Retinal pigment epithelial cell (primary cell): Measurements from ENCODE around the gene ITPKB.
A peak's percentile ranks its signal among the peaks of the same experiment; 100 is the strongest.

Experiments used
- DNase-seq: peaks from one replicate; pipeline ENCODE4 v3.0.0-alpha.2; 2010; ENCODE audit warnings: low read depth
- H3K4me3 ChIP-seq: 2 replicates; pipeline ENCODE4 v1.5.1; 2011; ENCODE audit warnings: mild to moderate bottlenecking, low read length, control low read depth, moderate library complexity
- TF ChIP-seq, protein P1 (sequence below): conservative IDR thresholded peaks from 2 replicates; pipeline ENCODE4 v1.5.1; 2011; ENCODE audit warnings: low read depth, low read length, control low read depth, inconsistent platforms

Gene ITPKB

DNA sequence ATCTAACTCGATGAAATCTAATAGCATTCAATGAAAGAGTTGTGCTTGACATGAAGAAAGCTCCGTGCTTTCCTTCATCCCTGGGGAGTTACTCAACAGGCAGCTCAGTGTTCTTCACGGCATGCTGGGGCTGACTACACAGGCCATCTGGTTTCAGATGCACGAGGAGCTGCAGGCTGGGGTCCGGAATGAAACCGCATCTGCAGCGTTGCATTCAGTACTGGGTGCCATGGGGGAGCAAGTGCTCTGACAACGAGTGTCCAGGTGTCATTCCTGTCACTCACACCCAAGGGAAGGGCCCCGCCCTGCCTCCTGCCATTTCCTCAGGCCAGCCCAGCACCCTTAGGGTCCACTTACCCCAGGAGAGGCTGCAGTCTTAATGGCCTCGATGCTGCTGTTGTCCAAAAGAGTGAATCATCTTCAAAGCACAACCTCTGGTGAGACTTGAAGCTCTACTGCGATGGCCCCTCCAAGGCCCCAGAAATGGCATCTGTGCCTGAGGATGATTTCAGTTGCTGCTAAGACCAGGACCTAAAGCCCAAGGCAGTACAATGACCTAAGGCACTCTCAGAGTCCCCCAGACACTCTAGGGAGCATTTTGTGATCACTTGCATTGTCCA is 129.1 kb downstream of the ITPKB start:
- H3K4me3 ChIP-seq = no peak overlapping the region
- no peak for DNase-seq
- TF ChIP-seq, protein P1, sequence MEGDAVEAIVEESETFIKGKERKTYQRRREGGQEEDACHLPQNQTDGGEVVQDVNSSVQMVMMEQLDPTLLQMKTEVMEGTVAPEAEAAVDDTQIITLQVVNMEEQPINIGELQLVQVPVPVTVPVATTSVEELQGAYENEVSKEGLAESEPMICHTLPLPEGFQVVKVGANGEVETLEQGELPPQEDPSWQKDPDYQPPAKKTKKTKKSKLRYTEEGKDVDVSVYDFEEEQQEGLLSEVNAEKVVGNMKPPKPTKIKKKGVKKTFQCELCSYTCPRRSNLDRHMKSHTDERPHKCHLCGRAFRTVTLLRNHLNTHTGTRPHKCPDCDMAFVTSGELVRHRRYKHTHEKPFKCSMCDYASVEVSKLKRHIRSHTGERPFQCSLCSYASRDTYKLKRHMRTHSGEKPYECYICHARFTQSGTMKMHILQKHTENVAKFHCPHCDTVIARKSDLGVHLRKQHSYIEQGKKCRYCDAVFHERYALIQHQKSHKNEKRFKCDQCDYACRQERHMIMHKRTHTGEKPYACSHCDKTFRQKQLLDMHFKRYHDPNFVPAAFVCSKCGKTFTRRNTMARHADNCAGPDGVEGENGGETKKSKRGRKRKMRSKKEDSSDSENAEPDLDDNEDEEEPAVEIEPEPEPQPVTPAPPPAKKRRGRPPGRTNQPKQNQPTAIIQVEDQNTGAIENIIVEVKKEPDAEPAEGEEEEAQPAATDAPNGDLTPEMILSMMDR = no peak

DNA sequence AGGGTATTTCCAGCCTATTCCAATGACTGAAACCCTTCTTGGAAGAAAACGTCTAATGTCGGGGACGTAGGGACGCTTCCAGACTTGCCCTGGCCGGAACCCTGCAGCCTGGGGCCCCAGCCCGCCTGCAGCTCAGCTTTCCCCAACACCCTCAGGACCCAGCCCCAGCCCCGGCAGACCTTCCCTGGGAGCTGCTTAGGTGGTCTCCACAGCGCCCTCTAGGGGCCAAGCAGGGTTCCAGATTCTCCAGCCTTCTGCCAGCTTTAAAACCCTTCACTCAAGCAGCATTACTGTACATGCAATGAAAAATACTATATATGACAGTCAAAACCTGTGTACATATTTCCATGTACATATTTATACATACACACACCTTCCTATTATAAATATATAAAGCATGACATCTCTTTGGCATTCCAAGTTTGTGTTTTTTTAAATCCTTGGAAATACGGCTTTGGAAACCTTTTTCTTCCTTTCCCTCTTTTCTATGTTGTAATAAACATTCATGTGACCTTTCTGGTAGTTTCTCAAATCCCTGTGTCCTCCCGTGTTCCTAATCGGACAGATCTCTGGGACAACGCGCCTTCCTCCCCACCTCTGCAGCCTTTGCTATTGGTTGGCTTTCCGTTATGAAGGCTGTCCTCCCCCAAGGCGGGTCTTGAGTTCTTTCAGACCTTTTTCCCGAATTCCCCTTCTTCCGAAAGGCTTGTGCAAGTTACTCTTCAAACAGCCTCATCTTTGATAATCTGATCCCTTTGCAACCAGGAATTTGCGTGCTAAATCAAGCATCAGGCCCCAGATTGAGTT is 130.2 kb downstream of the ITPKB start:
- TF ChIP-seq, protein P1 = peak; percentile 93
- H3K4me3 ChIP-seq = no peak overlapping the region
- DNase-seq = peak; percentile 24

DNA sequence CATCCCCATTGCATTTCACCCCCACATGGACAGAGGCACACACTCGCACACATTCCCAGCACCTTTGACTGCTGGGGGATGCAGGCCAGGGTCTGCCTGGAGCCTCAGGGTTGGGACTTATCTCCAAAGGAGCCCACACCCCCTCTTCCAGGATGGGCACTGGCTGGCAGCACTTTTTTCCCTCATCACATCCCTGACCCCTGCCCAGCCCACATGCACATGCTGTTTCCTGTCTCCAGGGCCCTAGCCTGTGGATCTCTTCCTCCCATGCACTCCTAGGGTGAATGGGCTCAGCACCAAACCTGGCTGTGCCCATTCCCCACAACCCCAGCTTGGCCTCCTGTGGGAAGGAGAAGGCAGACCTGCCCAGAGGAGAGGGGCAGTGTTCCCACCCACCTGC is 131.3 kb downstream of the ITPKB start:
- TF ChIP-seq, protein P1 = no peak
- DNase-seq = no peak

DNA sequence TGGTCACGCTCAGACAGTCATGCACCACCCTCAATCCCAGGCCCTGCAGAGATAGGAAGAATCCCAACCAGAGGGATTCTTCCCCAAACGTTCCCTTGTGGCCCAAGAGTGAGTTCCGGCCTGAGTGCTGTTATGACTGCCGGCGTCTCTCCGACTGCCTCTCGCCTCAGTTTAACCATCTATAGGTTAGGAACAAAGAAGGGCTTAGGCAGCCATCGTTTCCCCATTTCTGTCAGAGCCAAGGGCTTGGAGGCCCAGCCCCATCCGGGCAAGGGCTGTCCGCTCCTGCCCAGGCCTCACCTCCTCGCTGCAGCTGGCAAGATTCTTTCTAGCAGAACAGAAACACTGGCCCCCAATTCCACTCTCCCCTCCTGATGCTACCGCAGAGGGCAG is 131.8 kb downstream of the ITPKB start:
- TF ChIP-seq, protein P1 = no peak

More for the DNA sequence above, 131.3 kb downstream of the ITPKB start:
- no peak overlapping the region for H3K4me3 ChIP-seq

DNA sequence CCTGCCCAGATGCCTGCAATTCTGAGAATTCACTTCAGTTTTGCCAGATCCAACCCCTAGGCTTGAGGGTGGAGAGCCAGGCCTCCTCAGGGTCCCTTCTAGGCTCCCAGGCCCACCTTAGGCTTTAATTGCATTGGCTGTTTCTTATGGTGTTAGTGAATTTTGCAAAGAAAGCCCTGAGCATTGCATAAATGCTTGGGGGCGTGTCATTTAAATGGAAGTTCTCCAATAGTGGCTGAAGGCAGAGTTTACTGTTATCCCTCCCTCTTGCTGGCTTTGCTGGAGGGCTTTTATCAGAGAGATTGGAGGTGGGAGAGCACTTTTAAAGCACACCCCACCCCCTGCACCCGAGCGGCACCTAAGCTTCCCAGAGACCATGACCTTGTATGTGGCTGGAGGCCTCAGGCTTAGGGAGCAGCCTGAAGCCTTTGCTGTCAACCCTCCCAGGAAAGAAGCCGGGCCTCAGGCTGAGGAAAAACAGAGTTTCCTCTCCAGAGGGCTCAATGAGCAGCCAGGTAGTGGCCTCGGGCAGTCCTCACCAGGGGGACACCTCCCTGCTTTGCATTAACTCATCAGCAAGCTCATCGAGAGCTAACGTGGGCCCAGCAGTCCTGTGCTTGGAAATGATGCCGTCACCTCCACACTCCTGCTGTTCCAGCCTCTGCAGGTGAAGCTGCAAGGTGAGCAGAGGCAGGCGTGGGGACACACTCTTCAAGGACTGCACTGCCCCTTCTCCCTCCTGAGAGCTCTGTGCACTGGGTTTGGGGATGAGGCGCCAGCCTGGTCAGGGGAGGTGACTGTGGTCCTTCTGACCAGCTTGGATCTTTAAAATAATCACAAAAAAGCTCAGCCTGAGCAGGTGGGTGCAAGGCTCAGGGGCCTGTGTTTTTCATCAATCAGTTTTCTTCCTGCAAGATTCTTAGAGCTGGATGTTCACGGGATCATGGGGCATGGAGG is 132.5 kb downstream of the ITPKB start:
- H3K4me3 ChIP-seq = no peak overlapping the region
- TF ChIP-seq, protein P1 = no peak
- no peak for DNase-seq

More for the DNA sequence above, 131.8 kb downstream of the ITPKB start:
- DNase-seq = no peak
- no peak overlapping the region for H3K4me3 ChIP-seq

GRCh38 chr1:226605318-226605950 is 133.6 kb downstream of the ITPKB start:
- TF ChIP-seq, protein P1 = no peak
- DNase-seq = no peak
- no peak overlapping the region for H3K4me3 ChIP-seq
